Measurements from ENCODE around the gene LDHAL6B. TPM values are rescaled to one million over a fixed set of nuclear protein-coding genes. Genes with fewer than 3 reads are reported as not detected.

Gene LDHAL6B
- total RNA-seq, 1 donor from 2014 or later: not detected

GRCh38 chr15:59242649-59243048, 36.0 kb downstream of the LDHAL6B start:
- peaks cover 19% of the 10 kb centered on the region for H3K79me2 ChIP-seq (ENCODE audit: insufficient read depth, low read length)
- no peak overlapping the region for H3K4me3 Mint-ChIP-seq (ENCODE audit: unreplicated experiment)
- H2AFZ ChIP-seq (ENCODE audit: low read depth, low read length): no peak overlapping the region
- H3K27ac ChIP-seq (ENCODE audit: low read depth, low read length): no peak overlapping the region
- H3K36me3 ChIP-seq (ENCODE audit: insufficient read depth, low read length): peaks cover 10% of the 10 kb centered on the region
- TF ChIP-seq EZH2 (IDR thresholded peaks at IDR 0.05; ENCODE audit: insufficient read depth, low read length) (no peak), CTCF (IDR thresholded peaks at IDR 0.05; ENCODE audit: insufficient read depth, low read depth, low read length) (no peak)
- H4K20me1 ChIP-seq (ENCODE audit: insufficient read depth, low read length): peaks cover 17% of the 10 kb centered on the region
- no peak overlapping the region for H3K27ac Mint-ChIP-seq (ENCODE audit: unreplicated experiment)
- no peak for FAIRE-seq
- no peaks in the 10 kb centered on the region for H3K4me1 ChIP-seq (ENCODE audit: insufficient read depth, low read length)
- no peaks in the 10 kb centered on the region for H3K9me3 Mint-ChIP-seq (ENCODE audit: unreplicated experiment)
- DNase-seq (ENCODE audit: low read depth): no peak
- H3K9me3 ChIP-seq (ENCODE audit: insufficient read depth, low read depth, low read length): no peaks in the 10 kb centered on the region
- H3K27me3 ChIP-seq (ENCODE audit: insufficient read depth, low read length): no peaks in the 10 kb centered on the region
- no peaks in the 10 kb centered on the region for H3K27me3 Mint-ChIP-seq (ENCODE audit: low read depth, unreplicated experiment)
- peaks cover 8% of the 10 kb centered on the region for H3K4me1 Mint-ChIP-seq (ENCODE audit: low read depth, unreplicated experiment)
- H3K4me3 ChIP-seq (ENCODE audit: insufficient read depth, low read depth, low read length): no peak overlapping the region
- no peak overlapping the region for H3K9ac ChIP-seq (ENCODE audit: low read length)
- H3K4me2 ChIP-seq (ENCODE audit: low read length): no peak overlapping the region
- peaks cover 24% of the 10 kb centered on the region for H3K36me3 Mint-ChIP-seq (ENCODE audit: low read depth, unreplicated experiment)

GRCh38 chr15:59243622-59244021, 37.0 kb downstream of the LDHAL6B start:
- Mint-ChIP-seq H3K4me1 (ENCODE audit: low read depth, unreplicated experiment) (peaks cover 8% of the 10 kb centered on the region), H3K9me3 (ENCODE audit: unreplicated experiment) (no peaks in the 10 kb centered on the region), H3K4me3 (ENCODE audit: unreplicated experiment) (no peak overlapping the region)

More at GRCh38 chr15:59243622-59244021, 37.0 kb downstream of the LDHAL6B start:
- Histone ChIP-seq H4K20me1 (ENCODE audit: insufficient read depth, low read length) (peaks cover 19% of the 10 kb centered on the region), H3K4me2 (ENCODE audit: low read length) (no peak overlapping the region), H3K36me3 (ENCODE audit: insufficient read depth, low read length) (peaks cover 10% of the 10 kb centered on the region), H3K9me3 (ENCODE audit: insufficient read depth, low read depth, low read length) (no peaks in the 10 kb centered on the region), H3K4me3 (ENCODE audit: insufficient read depth, low read depth, low read length) (no peak overlapping the region), H3K27me3 (ENCODE audit: insufficient read depth, low read length) (no peaks in the 10 kb centered on the region), H2AFZ (ENCODE audit: low read depth, low read length) (no peak overlapping the region), H3K9ac (ENCODE audit: low read length) (no peak overlapping the region), H3K27ac (ENCODE audit: low read depth, low read length) (no peak overlapping the region), H3K4me1 (ENCODE audit: insufficient read depth, low read length) (no peaks in the 10 kb centered on the region), H3K79me2 (ENCODE audit: insufficient read depth, low read length) (peaks cover 10% of the 10 kb centered on the region)
- Mint-ChIP-seq H3K27ac (ENCODE audit: unreplicated experiment) (no peak overlapping the region), H3K36me3 (ENCODE audit: low read depth, unreplicated experiment) (peaks cover 22% of the 10 kb centered on the region), H3K27me3 (ENCODE audit: low read depth, unreplicated experiment) (no peaks in the 10 kb centered on the region)
- TF ChIP-seq CTCF (IDR thresholded peaks at IDR 0.05; ENCODE audit: insufficient read depth, low read depth, low read length) (no peak), EZH2 (IDR thresholded peaks at IDR 0.05; ENCODE audit: insufficient read depth, low read length) (no peak)
- DNase-seq (ENCODE audit: low read depth): no peak
- no peak for FAIRE-seq
